Thoracic aorta (tissue), 2 donors: ENCODE data around the gene GNAZ. TPM values are rescaled to one million over a fixed set of nuclear protein-coding genes. Genes with fewer than 3 reads are reported as not detected.
"Not testable (repeated sequence)": the region's sequence is repeated elsewhere in the genome, so short reads cannot be mapped to it uniquely, and the experiment has no call there.

Source experiments
- ATAC-seq: fragments of 150-250 bp; one replicate; pipeline ENCODE4 v1.8.0; 2017; ENCODE audit warnings: low read depth; ENCODE audit not compliant: insufficient number of reproducible peaks, low FRiP score
- DNase-seq: peaks from one replicate; pipeline ENCODE4 v3.0.0-alpha.2; 2020; ENCODE audit warnings: low spot score
- H3K27ac ChIP-seq, 2 donors: fragments of 200-600 bp; sonication (generic); 1 replicate in 1 of 2; 2 replicates in 1 of 2; pipeline ENCODE4 v1.5.1; 2016; ENCODE audit warnings: mild to moderate bottlenecking in 2 of 2, moderate library complexity in 2 of 2
- H3K27me3 ChIP-seq: fragments of 200-600 bp; sonication (generic); replicated peaks from 2 replicates; pipeline ENCODE4 v1.6.0; 2016; ENCODE audit warnings: mild to moderate bottlenecking; ENCODE audit not compliant: insufficient read depth
- H3K36me3 ChIP-seq: fragments of 200-600 bp; sonication (generic); one replicate; pipeline ENCODE4 v1.5.1; 2016
- H3K4me1 ChIP-seq, 2 donors: fragments of 200-600 bp; sonication (generic); 1 replicate in 1 of 2; 2 replicates in 1 of 2; pipeline versions ENCODE4 v1.5.1 to v1.6.0; 2016; ENCODE audit warnings: low read depth in 2 of 2, mild to moderate bottlenecking in 1 of 2; ENCODE audit not compliant: control insufficient read depth in 1 of 2
- H3K4me3 ChIP-seq: fragments of 200-600 bp; sonication (generic); 2 replicates; pipeline ENCODE4 v1.5.1; 2016; ENCODE audit warnings: mild to moderate bottlenecking
- H3K9me3 ChIP-seq: fragments of 200-600 bp; sonication (generic); 2 replicates; pipeline ENCODE4 v1.5.1; 2016
- total RNA-seq, 2 donors: library from RNA; depleted of rRNA; stranded (reverse); fragments of >200 nt; gene quantifications; one replicate each; pipeline versions ENCODE4 v1.1.0 to v1.2.3, GENCODE V29; 2016
- TF ChIP-seq, protein P1 (sequence below): fragments of 200-600 bp; sonication (generic); IDR thresholded peaks from one replicate; pipeline ENCODE4 v1.5.1; 2019; ENCODE audit warnings: antibody characterized with exemption

GNAZ gene
- total RNA-seq, 2 donors from 2014 or later = 3.9 to 5.4 TPM

- Histone ChIP-seq H3K9me3 (no peaks in the 10 kb centered on the region), H3K27ac (no peak overlapping the region), H3K27me3 (no peaks in the 10 kb centered on the region), H3K36me3 (no peaks in the 10 kb centered on the region), H3K4me1 (no peaks in the 10 kb centered on the region), H3K4me3 (no peak overlapping the region)
- DNase-seq (no peak), ATAC-seq (no peak)
- TF ChIP-seq, protein P1, sequence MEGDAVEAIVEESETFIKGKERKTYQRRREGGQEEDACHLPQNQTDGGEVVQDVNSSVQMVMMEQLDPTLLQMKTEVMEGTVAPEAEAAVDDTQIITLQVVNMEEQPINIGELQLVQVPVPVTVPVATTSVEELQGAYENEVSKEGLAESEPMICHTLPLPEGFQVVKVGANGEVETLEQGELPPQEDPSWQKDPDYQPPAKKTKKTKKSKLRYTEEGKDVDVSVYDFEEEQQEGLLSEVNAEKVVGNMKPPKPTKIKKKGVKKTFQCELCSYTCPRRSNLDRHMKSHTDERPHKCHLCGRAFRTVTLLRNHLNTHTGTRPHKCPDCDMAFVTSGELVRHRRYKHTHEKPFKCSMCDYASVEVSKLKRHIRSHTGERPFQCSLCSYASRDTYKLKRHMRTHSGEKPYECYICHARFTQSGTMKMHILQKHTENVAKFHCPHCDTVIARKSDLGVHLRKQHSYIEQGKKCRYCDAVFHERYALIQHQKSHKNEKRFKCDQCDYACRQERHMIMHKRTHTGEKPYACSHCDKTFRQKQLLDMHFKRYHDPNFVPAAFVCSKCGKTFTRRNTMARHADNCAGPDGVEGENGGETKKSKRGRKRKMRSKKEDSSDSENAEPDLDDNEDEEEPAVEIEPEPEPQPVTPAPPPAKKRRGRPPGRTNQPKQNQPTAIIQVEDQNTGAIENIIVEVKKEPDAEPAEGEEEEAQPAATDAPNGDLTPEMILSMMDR = no peak
Measured at GRCh38 chr22:23047265-23047664, 23.1 kb upstream of the GNAZ start.

DNA sequence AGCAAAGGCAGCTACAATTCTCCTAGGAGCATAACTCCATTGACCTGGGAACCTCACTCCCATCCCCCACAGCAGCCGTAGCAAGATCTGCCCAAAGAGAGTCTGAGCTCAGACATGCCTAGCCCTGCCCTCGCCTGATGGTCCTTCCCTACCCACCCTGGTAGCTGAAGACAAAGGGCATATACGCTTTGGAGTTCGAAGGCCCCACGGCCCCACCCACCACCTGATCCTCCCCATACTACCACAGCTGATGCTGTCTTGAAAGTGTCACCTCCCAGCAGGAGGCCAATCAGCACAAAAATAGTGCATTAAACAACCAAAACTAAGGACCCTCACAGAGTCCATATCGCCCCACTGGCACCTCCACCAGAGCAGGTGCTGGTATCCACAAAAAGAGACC lies 22.6 kb upstream of the GNAZ start:
- no peak overlapping the region for H3K4me3 ChIP-seq
- no peaks in the 10 kb centered on the region for H3K9me3 ChIP-seq
- no peaks in the 10 kb centered on the region for H3K4me1 ChIP-seq
- TF ChIP-seq, protein P1 = no peak
- no peaks in the 10 kb centered on the region for H3K27me3 ChIP-seq
- no peak overlapping the region for H3K27ac ChIP-seq
- H3K36me3 ChIP-seq = no peaks in the 10 kb centered on the region
- no peak for ATAC-seq
- DNase-seq = no peak

- H3K27me3 ChIP-seq, H3K9me3 ChIP-seq, H3K4me3 ChIP-seq, H3K4me1 ChIP-seq, ATAC-seq, DNase-seq, H3K36me3 ChIP-seq, H3K27ac ChIP-seq: not testable (repeated sequence)
Measured at GRCh38 chr22:23050546-23050945, 19.8 kb upstream of the GNAZ start.

DNA sequence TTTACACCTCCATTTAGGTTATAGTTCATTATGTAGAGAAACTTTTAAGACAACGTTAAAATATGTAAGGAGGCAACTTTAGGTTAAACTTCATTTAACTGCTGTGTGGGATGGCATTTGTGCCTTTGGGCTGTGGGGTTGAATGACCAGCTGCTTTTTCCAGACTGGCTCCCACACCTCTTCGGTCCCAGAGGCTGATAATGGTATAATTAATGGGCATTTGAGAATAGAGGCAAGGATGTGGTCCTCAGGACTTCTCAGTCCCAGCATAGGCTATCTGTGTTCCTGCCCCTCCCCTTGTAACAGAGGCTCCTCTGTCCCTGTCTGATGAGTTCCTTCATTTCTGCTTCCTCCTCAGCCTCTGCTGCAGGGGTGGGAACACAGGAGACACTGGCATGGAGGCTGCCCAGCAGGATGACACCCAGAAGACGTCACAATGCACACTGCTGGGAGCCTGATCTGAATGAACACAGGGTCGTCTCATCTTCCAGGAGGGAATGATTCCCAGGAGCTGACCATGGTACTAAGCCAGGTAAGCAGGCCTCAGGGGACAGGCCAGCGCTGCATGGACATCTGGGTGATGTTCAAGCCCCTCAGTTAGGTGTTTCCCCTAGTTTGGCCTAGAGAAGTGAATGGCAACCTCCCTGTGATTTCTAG lies 17.1 kb upstream of the GNAZ start:
- Histone ChIP-seq H3K4me3 (no peak overlapping the region), H3K9me3 (peaks cover 6% of the 10 kb centered on the region), H3K36me3 (no peaks in the 10 kb centered on the region), H3K27me3 (no peaks in the 10 kb centered on the region), H3K27ac (no peak overlapping the region), H3K4me1 (no peaks in the 10 kb centered on the region)
- DNase-seq (no peak), ATAC-seq (no peak)
- TF ChIP-seq, protein P1 = no peak

GRCh38 chr22:23053912-23054530 lies 16.3 kb upstream of the GNAZ start:
- no peaks in the 10 kb centered on the region for H3K4me1 ChIP-seq
- TF ChIP-seq, protein P1 = no peak
- ATAC-seq (no peak), DNase-seq (no peak)
- no peaks in the 10 kb centered on the region for H3K36me3 ChIP-seq
- H3K27me3 ChIP-seq = no peaks in the 10 kb centered on the region
- peaks cover 6% of the 10 kb centered on the region for H3K9me3 ChIP-seq
- no peak overlapping the region for H3K4me3 ChIP-seq
- H3K27ac ChIP-seq = no peak overlapping the region
